COLO668 (cell line): Measurements from ENCODE around the gene SLC22A17.

ENCODE experiments used
- DNase-seq: peaks from one replicate; lab custom pipeline; 2025; ENCODE audit not compliant: unreplicated experiment; lab: John Stamatoyannopoulos, UW

Gene SLC22A17

DNA sequence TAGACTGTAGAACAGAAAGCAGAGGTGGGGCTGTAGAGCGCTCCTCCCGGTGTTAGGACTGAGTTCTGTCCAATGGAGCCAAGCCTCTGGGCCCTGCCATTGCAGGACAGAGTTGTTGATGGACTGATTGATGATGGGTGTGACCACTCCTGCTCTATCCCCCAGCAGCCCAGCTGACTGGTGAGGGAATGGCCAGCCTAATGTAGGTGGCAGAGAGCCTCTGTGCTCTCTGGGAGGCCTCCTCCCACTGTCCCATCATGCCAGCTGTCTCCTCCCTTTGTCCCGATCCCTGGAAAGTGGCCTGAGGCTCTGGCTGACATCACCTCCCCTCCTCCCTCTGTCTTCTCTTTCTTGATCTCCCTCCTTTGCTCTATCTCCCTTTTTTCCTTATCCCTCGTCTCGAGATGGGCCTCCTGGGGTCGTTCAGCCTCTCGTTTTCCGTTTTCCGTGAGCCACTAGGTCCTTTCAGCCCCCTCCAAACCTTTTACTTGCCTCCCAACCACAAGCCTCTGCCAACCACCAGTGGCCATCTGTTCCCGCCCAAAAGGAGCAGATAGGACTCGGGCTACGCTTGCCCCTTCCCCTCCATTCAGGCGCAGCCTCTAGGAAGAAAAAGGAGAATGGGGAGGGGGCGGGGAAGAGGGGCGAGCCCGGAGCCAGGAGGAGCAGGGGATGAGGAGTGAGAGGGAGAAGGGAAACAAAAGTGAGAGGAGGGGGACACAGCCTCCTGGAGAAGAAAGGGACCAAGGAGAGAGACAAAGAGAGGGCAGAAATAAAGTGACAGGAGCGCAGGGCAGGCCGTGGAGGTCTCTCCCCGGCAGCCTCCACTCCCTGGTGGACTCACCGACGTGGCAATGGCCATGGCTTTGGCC is 11.7 kb upstream of the SLC22A17 start:
- DNase-seq: no peak

DNA sequence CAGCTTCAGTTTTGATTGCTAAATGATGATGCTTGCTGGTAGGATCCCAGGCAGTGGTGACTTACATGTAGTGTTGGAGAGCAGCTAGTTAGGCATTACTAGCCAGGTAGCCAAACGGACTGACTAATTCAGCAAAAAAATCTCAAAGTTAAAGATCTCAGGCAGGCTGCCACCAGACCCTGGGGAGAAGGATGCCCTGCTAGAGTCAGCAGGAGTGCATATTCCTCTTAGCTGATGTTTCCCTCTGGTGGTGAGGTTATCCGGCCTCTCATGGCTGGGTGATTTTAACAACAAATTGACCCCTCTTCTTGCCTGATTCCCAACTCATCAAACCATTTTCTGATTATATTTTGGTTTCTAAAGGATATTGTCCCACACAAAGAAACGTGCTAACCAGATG is 9.5 kb upstream of the SLC22A17 start:
- DNase-seq: no peak

DNA sequence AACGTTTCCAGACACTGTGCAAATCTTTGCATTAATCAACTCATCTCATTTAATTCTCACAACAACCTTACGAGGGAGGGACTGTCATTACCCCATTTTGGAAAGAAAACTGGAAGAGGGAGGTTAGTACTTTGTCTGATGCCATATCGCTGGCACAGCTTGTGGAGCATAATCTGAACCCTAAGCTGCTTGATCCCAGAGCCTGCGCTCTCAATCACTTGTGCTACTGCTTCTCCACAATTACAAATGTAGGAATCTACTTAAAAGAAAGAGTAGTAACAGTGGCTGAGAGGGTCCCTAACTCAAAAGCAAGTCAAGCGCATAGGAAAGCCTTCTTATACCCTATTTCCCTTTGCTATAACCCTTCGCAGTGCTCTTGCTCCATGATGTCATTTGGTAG is 9.1 kb upstream of the SLC22A17 start:
- DNase-seq: no peak

DNA sequence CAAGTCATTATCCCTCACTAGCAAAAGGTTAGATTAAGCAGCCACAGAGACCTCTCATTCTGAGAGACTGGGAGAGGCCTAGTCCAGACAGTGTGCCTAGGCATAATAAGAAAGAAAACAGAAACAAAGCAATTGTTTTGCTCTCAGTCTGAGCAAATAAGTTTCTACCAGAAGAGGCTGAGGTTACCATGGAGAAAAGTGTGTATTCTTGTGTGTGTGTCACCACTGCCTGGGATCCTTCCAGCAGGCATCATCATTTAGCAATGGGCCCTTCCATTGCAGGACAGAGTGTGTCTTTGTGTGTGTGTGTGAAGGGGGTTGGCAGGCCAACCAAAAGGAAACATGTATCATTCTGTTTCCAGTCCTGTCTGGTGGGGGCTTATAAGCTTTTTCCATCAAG is 8.6 kb upstream of the SLC22A17 start:
- no peak for DNase-seq

DNA sequence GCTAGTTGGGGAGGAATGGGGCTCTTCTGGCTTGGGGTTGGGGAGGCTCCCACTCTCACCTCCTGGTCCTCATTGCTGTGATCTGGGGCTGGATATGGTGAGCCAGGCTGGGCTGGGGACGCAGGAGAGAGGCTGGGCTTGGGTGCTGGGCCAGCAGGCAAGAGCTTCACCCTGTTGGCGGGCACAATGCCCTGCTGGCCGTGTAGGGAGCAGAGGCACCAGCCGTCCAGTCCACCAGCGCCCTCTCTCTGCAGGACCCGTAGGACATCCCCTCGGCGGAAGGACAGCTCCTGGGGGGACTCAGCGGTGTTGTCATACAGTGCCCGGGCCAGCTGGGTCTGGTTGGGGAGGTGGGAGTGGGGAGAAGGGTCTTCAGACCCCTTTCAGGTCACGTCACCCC is 7.8 kb upstream of the SLC22A17 start:
- DNase-seq: peak; percentile 10

DNA sequence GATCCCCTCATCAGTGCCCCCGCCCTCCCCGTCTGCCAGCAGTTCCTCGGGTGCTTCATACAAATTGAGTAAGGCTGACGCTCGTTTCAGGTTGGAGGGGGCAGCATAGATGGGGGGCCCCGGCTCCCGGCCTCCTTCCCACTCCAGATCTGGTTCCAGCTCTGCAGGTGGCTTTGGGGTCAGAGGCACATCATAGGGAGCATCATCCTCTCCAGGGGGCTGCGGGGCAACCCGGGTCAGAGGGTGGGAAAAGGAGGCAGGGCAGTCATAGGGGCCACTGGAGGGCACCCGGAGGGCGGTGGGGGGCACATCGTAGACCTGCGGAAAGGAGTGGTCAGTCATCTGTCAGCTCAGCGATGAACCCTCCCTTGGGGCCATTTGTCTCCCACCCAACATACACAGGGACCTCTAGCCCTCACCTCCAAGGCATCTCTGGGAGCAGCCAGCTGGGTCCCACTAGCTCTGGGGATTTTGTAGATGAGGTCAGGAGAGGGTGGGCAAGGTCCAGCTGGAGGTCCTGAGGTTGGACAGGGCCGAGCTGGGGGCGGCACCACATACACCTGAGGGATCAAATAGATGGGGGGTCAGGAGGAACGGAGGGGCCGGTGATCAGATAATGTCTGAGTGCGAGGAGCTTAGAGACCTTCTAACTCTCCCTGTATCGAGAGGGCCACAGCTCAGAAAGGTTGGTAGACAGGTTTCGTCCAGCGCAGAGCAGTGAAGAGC is 7.2 kb upstream of the SLC22A17 start:
- no peak for DNase-seq

DNA sequence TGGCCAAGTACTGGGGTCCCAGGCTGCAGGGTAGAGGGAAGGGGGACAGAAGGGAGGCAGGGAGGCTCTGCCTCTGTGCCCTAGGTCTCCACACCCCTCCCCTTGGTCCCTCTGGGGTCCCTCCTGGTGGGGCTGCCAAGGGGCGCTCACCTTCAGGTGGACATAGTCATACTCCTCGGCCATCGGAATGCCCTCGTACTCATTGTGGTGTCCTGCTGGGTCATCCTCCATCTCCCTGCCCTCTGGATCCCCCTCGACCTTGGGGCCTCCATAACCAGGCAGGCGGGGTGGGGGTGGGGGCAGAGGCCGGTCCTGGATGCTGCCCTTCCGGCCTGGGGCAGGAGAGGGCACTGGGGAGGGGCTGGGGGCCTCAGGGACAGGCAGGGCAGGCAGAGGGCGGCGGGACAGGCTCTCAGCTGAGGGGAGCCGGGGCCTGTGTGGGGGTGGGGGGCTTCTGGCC is 6.5 kb upstream of the SLC22A17 start:
- no peak for DNase-seq

DNA sequence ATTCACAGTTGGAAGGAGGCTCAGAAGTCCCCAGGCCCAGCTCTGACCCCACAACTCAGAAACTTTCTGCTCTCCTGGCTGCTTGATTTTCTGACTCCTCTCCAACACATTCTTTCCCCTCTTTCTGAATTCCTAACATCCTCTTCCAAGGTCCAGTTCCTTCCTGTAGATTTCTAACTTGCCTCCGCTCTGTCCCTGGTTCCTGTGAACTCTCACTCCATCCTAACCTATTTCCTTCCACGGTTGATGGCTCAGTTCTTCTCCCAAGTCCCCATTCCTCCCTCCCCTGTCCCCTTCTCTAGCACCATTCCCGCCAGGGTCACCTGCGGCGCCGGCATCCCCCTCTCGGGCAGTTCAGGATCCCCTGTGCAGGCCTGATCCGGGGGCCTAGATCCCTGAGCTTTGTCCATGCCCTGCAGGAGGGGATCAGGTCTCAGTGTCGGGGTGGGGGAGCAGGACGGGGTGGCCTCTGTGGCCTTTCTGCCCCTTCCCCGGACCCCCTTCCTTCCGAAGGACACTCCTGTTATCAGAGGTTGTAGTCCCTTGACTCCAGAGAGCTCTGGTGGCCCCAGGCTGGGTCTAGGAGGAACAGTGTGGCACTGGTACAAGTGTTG is 6.0 kb upstream of the SLC22A17 start:
- no peak for DNase-seq

DNA sequence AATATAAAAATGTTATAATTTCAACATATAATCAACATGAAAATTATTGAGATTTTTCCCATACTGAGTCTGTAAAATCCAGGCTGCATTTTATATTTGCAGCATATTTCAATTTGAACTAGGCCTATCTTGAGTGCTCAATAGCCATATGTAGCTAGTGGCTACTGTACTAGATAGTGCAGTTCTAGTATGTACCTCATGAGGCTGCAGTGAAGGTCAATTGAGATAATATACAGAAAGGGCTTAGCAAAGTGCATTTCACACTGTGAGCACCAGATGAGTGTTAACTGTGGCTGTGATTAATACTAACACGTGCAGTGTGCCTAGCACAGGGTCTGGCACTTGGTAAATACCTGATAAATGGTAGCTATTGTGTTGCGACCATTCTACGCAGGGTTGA is 5.4 kb upstream of the SLC22A17 start:
- DNase-seq: no peak

DNA sequence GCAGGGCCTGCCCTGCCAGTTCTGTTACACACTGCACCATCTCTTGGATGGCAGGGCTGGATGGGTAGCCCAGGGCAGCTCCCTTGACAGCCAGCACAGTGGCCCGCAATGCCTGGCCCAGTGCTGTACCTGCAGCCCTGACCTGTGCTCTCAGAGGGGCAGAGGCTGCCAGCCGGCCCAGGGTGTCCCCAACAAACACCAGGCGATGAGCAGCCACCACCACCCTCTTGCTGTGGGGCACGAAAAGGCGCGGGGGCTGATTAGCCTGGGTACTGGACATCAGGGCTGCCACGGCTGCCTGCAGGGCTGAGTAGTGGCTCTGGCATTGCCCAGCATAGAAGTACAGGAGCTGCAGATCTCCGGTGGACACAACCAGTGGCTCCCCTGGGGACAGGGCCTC is 4.6 kb upstream of the SLC22A17 start:
- DNase-seq: no peak

DNA sequence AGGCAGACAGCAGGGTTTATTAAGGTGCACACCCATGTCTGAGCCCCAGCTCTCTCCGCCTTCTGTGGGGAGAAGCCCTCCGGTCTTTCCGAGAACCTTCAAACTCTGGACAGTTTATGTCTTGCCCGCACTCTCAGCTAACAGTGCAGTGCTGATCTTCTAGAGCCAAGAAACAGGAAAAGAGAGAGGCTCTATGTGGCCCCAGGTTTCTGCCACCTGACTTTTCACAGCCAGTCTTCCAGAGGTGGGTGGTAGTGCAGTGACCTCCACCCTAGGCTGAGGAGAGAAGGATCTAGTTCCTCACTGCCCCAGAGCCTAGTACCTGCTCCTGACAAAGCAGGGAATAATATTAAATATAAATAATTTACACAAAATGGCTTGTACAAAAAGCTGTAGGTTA is 4.0 kb upstream of the SLC22A17 start:
- no peak for DNase-seq

DNA sequence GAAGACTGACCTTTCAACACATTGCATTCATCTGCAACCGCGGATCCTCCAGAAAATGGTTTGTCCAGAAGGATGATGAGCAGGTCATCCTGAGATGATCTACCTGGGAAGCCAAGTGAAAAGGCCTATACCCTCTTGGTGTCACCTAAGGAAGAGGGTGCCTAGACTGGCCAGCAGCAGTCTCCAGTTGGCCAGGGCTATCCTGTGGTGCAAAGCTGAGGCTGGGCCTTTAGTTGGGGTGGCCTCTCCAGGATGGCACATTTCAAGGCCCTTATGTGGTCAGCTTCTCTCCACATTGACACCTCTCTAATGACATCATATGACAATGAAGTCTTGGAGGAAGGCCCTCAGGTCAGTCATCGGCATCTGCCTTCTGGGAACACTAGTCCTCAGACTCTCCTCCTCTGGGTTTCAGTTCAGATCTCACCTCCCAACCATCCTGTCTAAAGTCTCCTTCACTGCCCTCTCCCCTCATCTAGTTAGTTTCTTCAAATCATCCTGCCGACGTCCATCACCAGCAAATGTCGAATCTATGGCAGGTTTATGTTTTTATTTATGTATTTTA is 3.3 kb upstream of the SLC22A17 start:
- no peak for DNase-seq

DNA sequence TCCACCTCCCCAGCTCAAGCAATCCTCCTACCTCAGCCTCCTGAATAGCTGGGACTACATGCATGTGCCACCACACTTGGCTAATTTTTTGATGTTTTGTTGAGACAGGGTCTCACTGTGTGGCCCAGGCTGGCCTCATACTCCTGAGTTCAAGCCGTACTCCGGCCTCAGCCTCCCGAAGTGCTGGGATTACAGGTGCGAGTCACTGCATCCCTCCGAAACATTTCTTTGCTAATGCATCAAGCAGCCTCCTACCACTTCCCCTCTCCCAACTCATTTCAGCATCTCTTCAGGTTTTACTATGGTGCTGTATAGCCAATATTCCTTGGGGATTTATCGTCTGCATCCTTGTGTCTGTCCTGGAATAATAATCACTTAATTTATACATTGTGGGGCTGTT is 2.3 kb upstream of the SLC22A17 start:
- no peak for DNase-seq

DNA sequence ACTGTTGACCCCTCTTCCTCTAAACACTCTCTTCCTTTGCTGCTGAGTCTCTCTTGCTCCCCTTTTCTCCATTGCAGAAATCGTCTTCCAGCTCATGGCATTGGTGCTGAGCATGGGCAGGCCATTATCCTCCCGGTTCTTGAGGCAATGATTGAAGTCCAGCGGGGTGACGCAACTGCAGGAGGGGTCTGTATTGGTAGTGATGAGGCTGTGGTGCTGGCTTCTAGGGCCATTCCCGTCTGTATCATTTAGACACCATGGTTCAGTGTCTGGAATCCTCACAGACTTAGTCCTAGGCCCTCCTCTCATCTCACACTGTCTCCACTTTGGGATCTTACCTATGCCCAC is 720 bp upstream of the SLC22A17 start:
- no peak for DNase-seq

DNA sequence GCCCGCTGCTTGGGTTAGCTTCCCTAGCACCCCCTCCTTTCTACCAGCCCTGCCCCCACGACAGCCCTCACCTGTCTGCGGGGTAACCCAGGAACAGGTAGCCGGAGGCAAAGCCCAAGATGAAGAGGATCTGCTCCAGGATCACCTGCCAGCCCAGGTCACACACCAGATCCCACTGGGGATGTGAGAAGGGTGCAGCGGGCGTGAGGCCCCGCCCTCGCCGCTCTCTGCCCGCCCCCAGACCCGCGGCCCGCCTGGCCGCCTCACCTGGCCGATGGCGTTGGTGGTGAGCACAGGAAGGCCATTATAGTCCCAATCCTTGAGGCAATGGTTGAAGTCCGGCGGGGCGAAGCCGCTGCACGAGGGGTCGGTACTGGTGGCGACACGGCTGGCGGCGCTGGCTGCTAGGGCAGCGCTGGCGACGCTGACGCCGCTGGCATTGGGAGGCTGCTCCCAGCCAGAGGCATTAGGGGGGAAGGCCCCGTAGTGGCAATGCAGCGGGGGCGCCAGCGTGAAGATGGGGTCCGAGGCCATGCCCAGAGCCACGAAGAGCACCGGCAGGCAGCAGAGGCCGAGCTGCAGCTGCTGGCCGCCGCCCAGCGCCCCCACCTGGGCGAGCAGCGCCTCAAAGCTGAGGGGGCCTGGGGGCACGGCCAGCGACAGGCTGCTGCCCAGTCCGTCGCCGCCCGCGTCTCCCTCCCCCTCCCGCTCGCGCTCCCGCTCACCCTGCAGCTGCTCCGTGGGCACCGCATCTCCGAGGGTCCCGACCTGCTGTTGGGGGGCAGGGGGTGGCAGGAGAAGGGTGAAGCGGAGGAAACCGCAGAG is 794 bp downstream of the SLC22A17 start:
- no peak for DNase-seq

DNA sequence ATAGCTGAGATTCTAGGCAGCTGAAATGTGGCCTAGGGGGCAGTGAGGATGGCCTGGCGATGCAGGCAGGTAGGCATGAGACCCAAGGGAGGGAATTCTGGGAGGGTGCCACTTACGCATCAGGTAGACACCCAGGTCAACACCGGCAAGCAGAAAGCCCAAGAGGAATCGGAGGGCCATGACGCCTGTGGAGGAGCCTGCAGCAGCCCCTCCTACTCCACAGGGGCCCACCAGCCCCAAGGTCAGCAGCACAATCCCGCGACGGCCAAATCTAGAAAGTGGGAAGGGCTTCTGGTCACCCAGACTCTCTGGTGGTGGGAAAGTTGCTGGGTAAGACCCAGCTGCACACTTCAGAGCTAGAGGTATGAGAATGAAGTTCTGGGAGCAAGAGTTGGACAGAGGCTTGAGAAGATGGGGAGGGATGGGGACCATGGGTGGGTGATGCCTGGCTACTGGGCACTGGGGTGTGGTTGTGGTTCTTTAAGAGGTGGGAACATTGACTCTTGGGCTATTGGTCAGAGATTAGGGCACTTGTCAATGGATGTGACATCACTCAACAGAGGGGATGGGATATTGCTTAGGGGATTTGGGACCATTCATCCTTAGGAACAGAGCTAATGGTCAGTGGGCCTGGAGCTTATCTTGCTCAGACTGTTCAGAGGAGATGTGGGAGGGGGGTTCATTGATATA is 3.4 kb downstream of the SLC22A17 start:
- no peak for DNase-seq

DNA sequence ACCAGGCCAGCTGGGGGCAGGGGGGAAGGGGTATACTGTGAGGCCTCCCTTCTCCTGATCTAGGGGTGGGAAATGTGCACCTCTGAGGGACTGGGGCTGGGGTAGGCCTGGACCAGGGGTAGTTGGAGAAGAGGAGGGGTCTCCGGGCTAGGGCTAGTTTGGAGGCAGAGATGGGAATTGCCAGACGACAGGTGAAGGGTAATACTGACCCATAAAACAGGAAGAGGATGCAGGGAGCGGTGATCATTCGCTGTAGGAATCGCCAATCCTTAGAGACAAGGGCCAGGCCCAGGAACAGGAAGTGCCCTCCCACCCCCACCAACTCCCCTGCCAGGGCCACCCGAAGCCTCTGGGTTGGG is 4.4 kb downstream of the SLC22A17 start:
- no peak for DNase-seq

DNA sequence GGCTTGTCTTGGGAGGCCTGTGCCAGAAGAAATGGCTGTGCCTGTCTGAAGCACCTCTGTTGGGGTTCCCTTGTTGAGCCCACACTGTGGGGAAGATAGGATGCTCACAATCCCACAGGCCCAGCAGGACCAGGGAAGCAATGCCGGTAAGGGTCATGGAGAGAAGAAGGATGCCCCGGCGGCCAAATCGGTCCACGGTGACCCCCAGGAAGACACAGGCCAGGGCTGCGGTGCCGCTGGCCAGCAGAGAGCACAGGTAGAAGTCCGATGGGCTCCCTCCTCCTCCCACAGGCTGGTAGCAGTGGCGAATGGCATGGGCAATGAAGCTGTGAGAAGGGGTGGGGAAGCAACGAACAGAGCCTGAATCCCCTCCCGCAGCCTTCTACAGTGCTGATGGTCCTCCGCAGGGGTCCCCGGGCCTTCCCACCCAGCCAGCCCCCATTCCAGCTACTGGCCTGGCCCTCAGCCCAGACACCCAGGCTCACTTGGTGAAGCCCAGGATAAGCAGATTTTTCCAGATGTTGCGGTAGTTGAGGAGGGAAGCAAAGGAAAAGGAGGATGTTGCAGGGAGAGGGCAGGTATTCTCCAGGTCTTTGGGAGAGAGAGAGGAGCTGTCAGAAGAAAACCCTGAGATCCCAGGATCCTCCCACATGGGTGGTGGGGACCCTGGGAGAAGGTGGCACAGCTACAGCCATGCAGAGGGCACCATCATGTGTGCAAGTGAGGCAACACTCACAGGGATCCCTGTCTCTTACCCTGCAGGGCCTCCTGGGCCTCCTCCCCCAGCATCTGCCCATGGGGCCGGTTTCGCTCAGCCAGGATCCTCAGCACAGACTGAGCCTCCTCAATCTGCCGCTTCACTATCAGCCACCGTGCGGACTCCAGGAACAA is 5.0 kb downstream of the SLC22A17 start:
- no peak for DNase-seq

DNA sequence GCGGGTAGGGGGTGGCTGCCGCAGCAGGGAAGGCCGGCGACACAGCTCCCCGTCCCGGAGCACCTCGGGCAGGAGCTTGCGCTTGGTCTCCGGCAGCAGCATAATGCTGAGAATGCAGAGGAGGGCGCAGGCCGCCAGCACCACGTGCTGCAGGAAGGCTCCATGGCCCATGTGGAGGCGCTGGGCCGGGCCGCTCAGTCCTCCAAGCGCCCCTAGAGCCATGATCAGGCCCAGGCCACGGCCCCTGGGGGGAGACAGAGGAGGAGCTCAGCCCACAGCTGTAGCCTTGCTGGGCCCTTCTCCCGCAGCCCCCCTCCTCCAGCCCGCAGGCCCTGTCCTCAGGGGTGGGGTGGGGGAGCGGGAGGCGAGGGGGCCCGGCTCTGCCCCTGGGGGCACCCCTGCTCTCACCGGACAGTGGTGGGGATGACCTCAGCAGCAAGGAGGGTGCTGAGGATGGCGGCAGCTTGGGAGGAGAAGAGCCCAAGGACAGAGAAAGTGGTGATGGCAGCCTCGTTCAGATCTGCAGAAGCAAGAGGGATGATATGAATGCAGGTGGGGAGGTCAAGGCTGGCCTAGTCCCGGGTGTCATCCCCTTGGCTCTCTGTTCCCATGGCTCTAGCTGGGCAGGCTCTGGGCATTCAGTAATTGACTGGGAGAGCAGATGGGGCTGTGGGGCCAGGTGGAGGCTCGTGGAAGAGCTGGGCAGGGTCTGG is 5.8 kb downstream of the SLC22A17 start:
- DNase-seq: no peak
